Subcutaneous abdominal adipose tissue (tissue), 5 donors: ENCODE measurements around the gene PRAMEF6.
"Not testable (repeated sequence)": the region's sequence is repeated elsewhere in the genome, so short reads cannot be mapped to it uniquely, and the experiment has no call there.

Experiments
- H3K27ac ChIP-seq: one replicate; pipeline ENCODE4 v1.7.0; 2013; ENCODE audit warnings: low read depth, mild to moderate bottlenecking, inconsistent platforms, low read length, moderate library complexity
- H3K27me3 ChIP-seq, 5 donors: one replicate each; pipeline ENCODE4 v1.7.0; 2013; ENCODE audit warnings: low read length in 5 of 5, inconsistent platforms in 1 of 5; ENCODE audit not compliant: control insufficient read depth in 5 of 5, insufficient read depth in 4 of 5
- H3K36me3 ChIP-seq, 5 donors: one replicate each; pipeline ENCODE4 v1.7.0; 2013; ENCODE audit warnings: low read length in 5 of 5; ENCODE audit not compliant: control insufficient read depth in 5 of 5, insufficient read depth in 5 of 5
- H3K4me1 ChIP-seq, 5 donors: one replicate each; pipeline ENCODE4 v1.7.0; 2013; ENCODE audit warnings: low read length in 5 of 5, mild to moderate bottlenecking in 3 of 5, moderate library complexity in 1 of 5; ENCODE audit not compliant: control insufficient read depth in 5 of 5, insufficient read depth in 5 of 5
- H3K4me3 ChIP-seq, 5 donors: one replicate each; pipeline ENCODE4 v1.7.0; 2013; ENCODE audit warnings: low read length in 5 of 5, low read depth in 1 of 5
- H3K9ac ChIP-seq, 5 donors: one replicate each; pipeline ENCODE4 v1.7.0; 2013; ENCODE audit warnings: low read length in 5 of 5, mild to moderate bottlenecking in 4 of 5, moderate library complexity in 3 of 5
- H3K9me3 ChIP-seq, 5 donors: one replicate each; pipeline ENCODE4 v1.7.0; 2013; ENCODE audit warnings: low read length in 5 of 5; ENCODE audit not compliant: control insufficient read depth in 5 of 5
- donor health status: healthy.
- donor health status: healthy.
- donor health status: healthy.
- donor health status: healthy.
- donor health status: healthy.

The PRAMEF6 gene

GRCh38 chr1:12947480-12947879, at the start of gene PRAMEF6:
Gene PRAMEF6 (minus strand): TSS chr1:12947580. CDS start chr1:12942518, 5,062 bp downstream.
- not testable (repeated sequence) for H3K4me3 ChIP-seq

GRCh38 chr1:12924368-12924767, 23.0 kb downstream of the PRAMEF6 start:
- H3K27me3 ChIP-seq, H3K36me3 ChIP-seq, H3K9me3 ChIP-seq, H3K4me1 ChIP-seq, H3K4me3 ChIP-seq, H3K9ac ChIP-seq, H3K27ac ChIP-seq: not testable (repeated sequence)

More at GRCh38 chr1:12947480-12947879, at the start of gene PRAMEF6:
- not testable (repeated sequence) for H3K4me1 ChIP-seq, H3K36me3 ChIP-seq, H3K9me3 ChIP-seq, H3K27me3 ChIP-seq, H3K9ac ChIP-seq, H3K27ac ChIP-seq

- not testable (repeated sequence) for H3K4me1 ChIP-seq, H3K4me3 ChIP-seq, H3K27me3 ChIP-seq, H3K36me3 ChIP-seq, H3K27ac ChIP-seq, H3K9ac ChIP-seq, H3K9me3 ChIP-seq
Measured at GRCh38 chr1:12921749-12922148, 25.6 kb downstream of the PRAMEF6 start.

GRCh38 chr1:12916310-12916709, 31.1 kb downstream of the PRAMEF6 start, which contains the start of gene PRAMEF7:
Gene PRAMEF7 (plus strand): TSS chr1:12916610. CDS start chr1:12917693, 1,083 bp downstream.
- not testable (repeated sequence) for H3K36me3 ChIP-seq, H3K4me3 ChIP-seq, H3K4me1 ChIP-seq, H3K27ac ChIP-seq, H3K27me3 ChIP-seq, H3K9ac ChIP-seq, H3K9me3 ChIP-seq

- H3K36me3 ChIP-seq, H3K9ac ChIP-seq: not testable (repeated sequence)
Measured at GRCh38 chr1:12903793-12904572, 43.4 kb downstream of the PRAMEF6 start.

GRCh38 chr1:12899186-12899585, 48.2 kb downstream of the PRAMEF6 start:
- not testable (repeated sequence) for H3K9ac ChIP-seq, H3K27ac ChIP-seq

More at GRCh38 chr1:12903793-12904572, 43.4 kb downstream of the PRAMEF6 start:
- not testable (repeated sequence) for H3K9me3 ChIP-seq, H3K4me1 ChIP-seq, H3K27ac ChIP-seq, H3K27me3 ChIP-seq, H3K4me3 ChIP-seq

GRCh38 chr1:12898170-12898569, 49.2 kb downstream of the PRAMEF6 start, which contains the start of gene PRAMEF10:
Gene PRAMEF10 (minus strand): TSS chr1:12898270. CDS start chr1:12895847, 2,423 bp downstream.
- not testable (repeated sequence) for H3K4me3 ChIP-seq, H3K4me1 ChIP-seq, H3K9me3 ChIP-seq, H3K9ac ChIP-seq, H3K27me3 ChIP-seq, H3K36me3 ChIP-seq, H3K27ac ChIP-seq

More at GRCh38 chr1:12899186-12899585, 48.2 kb downstream of the PRAMEF6 start:
- H3K9me3 ChIP-seq, H3K4me3 ChIP-seq, H3K27me3 ChIP-seq, H3K36me3 ChIP-seq, H3K4me1 ChIP-seq: not testable (repeated sequence)
